Measurements from ENCODE around the gene ZBTB4.
A peak's percentile ranks its signal among the peaks of the same experiment; 100 is the strongest.

The ZBTB4 gene

DNA sequence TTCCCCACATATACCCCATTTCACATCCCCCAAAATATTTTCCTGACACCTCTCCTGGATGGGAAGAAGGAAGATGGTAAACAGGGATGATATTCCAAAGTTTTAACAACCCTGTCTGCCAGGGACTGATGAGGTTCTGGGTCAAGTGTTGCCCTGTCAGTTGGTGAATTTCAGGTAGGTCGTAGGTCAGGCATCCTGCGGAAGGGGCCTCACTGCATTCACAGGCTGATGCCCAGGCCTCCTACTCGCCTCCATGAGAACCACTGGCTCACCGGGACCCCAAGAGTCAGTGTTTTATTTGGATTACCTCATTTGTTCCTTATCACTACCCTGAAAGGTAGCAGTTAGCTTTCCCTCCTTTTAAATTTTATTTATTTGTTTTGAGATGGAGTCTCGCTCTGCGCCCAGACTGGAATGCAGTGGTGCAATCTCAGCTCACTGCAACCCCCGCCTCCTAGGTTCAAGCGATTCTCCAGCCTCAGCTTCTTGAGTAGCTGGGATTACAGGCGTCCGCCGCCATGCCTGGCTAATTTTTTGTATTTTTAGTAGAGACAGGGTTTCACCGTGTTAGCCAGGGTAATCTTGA lies 10.5 kb downstream of the ZBTB4 start:
- no peaks in the 10 kb centered on the region for H3K27me3 ChIP-seq (ENCODE audit: insufficient read depth, insufficient read length)
- no peak for DNase-seq (ENCODE audit: low read depth, low spot score)
- H3K4me3 ChIP-seq (ENCODE audit: insufficient read length, low read depth): no peak overlapping the region
- TF ChIP-seq SUZ12 (IDR thresholded peaks at IDR 0.05; ENCODE audit: extremely low read depth, insufficient read depth, insufficient read length) (no peak), ZNF274 (IDR thresholded peaks at IDR 0.05; ENCODE audit: low read depth, low read length) (no peak), YY1 (IDR thresholded peaks at IDR 0.05; ENCODE audit: insufficient read depth, insufficient read length) (no peak)
- H3K4me1 ChIP-seq (ENCODE audit: insufficient read depth, insufficient read length): peaks cover 3% of the 10 kb centered on the region
- H3K9ac ChIP-seq (ENCODE audit: insufficient read length, low read depth): no peak overlapping the region
- no peaks in the 10 kb centered on the region for H3K9me3 ChIP-seq (ENCODE audit: insufficient read depth, low read length)
- peaks cover 15% of the 10 kb centered on the region for H3K36me3 ChIP-seq (ENCODE audit: insufficient read depth, insufficient read length, low read length)

DNA sequence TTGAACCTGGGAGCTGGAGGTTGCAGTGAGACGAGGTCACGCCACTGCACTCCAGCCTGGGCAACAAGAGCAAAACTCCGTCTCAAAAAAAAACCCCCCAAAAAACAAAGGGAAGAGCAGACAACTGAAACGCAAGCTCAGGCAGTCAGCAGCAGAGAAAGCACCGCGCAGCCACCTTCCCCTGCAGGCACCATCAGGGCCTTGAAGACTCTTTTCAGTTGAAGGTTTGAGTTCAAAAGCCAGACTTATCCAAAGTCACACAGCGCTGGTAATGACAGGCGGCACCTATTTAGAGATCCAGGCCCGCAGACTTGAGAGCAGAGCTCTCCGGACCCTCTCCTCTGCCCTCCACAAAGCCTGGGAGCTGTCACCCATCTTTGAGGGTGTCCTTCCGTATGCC lies 11.1 kb downstream of the ZBTB4 start:
- Histone ChIP-seq H3K36me3 (ENCODE audit: insufficient read depth, insufficient read length, low read length) (peaks cover 19% of the 10 kb centered on the region), H3K27me3 (ENCODE audit: insufficient read depth, insufficient read length) (no peaks in the 10 kb centered on the region), H3K9me3 (ENCODE audit: insufficient read depth, low read length) (no peaks in the 10 kb centered on the region), H3K4me1 (ENCODE audit: insufficient read depth, insufficient read length) (peaks cover 3% of the 10 kb centered on the region), H3K9ac (ENCODE audit: insufficient read length, low read depth) (no peak overlapping the region), H3K4me3 (ENCODE audit: insufficient read length, low read depth) (no peak overlapping the region)
- DNase-seq (ENCODE audit: low read depth, low spot score): no peak
- no peak for TF ChIP-seq SUZ12 (IDR thresholded peaks at IDR 0.05; ENCODE audit: extremely low read depth, insufficient read depth, insufficient read length)

DNA sequence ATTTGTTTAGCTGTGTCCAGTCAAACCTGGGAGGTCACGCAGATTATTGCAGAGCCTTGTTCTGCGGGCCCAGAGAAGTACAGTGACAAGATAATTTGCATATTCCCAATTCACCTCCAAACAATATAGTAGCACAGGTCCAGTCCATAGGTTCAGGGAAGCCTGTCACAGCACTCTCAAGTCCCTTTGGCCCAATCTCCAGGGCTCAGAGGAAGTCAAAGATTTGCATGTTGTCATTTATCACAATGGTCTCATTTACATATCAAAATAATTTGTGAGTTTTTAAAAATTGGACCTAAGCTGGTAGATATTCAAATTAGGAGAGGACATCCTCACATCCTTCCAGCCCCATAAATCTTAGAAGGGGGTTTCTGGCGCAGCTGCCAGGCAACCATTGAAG lies 11.9 kb downstream of the ZBTB4 start:
- TF ChIP-seq ZNF274 (IDR thresholded peaks at IDR 0.05; ENCODE audit: low read depth, low read length): no peak
- no peaks in the 10 kb centered on the region for H3K9me3 ChIP-seq (ENCODE audit: insufficient read depth, low read length)
- H3K4me1 ChIP-seq (ENCODE audit: insufficient read depth, insufficient read length): peaks cover 3% of the 10 kb centered on the region
- no peak overlapping the region for H3K4me3 ChIP-seq (ENCODE audit: insufficient read length, low read depth)
- no peak overlapping the region for H3K9ac ChIP-seq (ENCODE audit: insufficient read length, low read depth)
- H3K36me3 ChIP-seq (ENCODE audit: insufficient read depth, insufficient read length, low read length): peaks cover 27% of the 10 kb centered on the region
- DNase-seq (ENCODE audit: low read depth, low spot score): no peak
- H3K27me3 ChIP-seq (ENCODE audit: insufficient read depth, insufficient read length): no peaks in the 10 kb centered on the region

DNA sequence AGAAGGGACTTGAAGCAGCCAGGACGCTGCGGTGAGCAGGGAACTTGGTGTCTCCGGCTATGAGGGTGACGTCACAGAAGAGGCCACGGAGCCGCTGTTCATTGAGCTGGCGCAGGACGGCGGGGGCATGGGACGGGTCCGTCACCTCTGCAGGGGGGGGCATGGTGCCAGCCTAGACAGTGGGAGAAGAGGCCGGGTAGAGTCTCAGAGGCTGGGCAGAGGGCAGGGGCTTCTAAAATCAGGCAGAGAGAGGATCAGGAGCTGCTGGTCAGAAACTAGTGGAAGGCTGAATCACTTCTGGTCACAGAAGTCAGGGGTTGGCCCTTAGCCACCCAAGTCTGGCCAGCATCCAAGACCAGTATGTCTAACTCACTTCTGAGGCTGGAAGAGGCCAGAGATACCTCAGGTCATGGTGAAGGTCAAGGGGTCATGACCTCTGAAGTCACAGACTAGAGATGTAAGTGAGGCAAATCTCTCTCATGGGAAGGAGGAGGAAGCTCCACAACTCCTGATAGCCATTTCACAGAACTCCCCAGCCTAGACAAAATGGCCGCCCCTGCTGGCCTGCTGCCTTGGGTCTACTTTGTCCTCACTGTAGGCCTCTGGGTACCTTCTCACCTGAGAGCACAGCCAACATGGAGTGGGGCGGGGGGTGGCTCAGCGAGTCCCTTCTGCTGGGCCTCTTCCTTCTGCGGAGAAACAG lies 12.6 kb downstream of the ZBTB4 start:
- Histone ChIP-seq H3K9me3 (ENCODE audit: insufficient read depth, low read length) (no peaks in the 10 kb centered on the region), H3K9ac (ENCODE audit: insufficient read length, low read depth) (no peak overlapping the region), H3K4me3 (ENCODE audit: insufficient read length, low read depth) (no peak overlapping the region), H3K4me1 (ENCODE audit: insufficient read depth, insufficient read length) (peaks cover 5% of the 10 kb centered on the region), H3K27me3 (ENCODE audit: insufficient read depth, insufficient read length) (no peaks in the 10 kb centered on the region), H3K36me3 (ENCODE audit: insufficient read depth, insufficient read length, low read length) (peaks cover 29% of the 10 kb centered on the region)
- no peak for DNase-seq (ENCODE audit: low read depth, low spot score)
- TF ChIP-seq SUZ12 (IDR thresholded peaks at IDR 0.05; ENCODE audit: extremely low read depth, insufficient read depth, insufficient read length): no peak
- peak; percentile 7 for TF ChIP-seq YY1 (IDR thresholded peaks at IDR 0.05; ENCODE audit: insufficient read depth, insufficient read length)
- no peak for TF ChIP-seq ZNF274 (IDR thresholded peaks at IDR 0.05; ENCODE audit: low read depth, low read length)

DNA sequence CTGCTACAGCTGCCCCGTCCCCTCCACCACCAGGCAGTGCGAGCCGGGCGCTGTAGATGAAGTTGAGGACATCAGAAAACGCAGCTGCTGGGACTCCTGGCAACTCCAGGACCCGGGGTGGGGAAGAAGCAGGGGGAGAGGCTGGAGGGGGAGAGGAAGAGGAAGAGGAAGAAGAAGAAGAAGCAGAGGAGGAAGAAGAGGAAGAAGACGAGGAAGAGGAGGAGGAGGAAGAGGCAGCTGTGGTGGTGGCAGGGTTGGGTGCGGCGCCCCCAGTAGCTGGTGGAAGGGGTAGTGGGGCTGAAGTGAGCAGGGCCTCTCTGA lies 13.2 kb downstream of the ZBTB4 start:
- no peaks in the 10 kb centered on the region for H3K9me3 ChIP-seq (ENCODE audit: insufficient read depth, low read length)
- H3K4me1 ChIP-seq (ENCODE audit: insufficient read depth, insufficient read length): peaks cover 10% of the 10 kb centered on the region
- TF ChIP-seq SUZ12 (IDR thresholded peaks at IDR 0.05; ENCODE audit: extremely low read depth, insufficient read depth, insufficient read length) (no peak), YY1 (IDR thresholded peaks at IDR 0.05; ENCODE audit: insufficient read depth, insufficient read length) (no peak), ZNF274 (IDR thresholded peaks at IDR 0.05; ENCODE audit: low read depth, low read length) (no peak)
- H3K36me3 ChIP-seq (ENCODE audit: insufficient read depth, insufficient read length, low read length): peaks cover 30% of the 10 kb centered on the region
- no peak overlapping the region for H3K9ac ChIP-seq (ENCODE audit: insufficient read length, low read depth)
- no peaks in the 10 kb centered on the region for H3K27me3 ChIP-seq (ENCODE audit: insufficient read depth, insufficient read length)
- DNase-seq (ENCODE audit: low read depth, low spot score): no peak
- H3K4me3 ChIP-seq (ENCODE audit: insufficient read length, low read depth): no peak overlapping the region

DNA sequence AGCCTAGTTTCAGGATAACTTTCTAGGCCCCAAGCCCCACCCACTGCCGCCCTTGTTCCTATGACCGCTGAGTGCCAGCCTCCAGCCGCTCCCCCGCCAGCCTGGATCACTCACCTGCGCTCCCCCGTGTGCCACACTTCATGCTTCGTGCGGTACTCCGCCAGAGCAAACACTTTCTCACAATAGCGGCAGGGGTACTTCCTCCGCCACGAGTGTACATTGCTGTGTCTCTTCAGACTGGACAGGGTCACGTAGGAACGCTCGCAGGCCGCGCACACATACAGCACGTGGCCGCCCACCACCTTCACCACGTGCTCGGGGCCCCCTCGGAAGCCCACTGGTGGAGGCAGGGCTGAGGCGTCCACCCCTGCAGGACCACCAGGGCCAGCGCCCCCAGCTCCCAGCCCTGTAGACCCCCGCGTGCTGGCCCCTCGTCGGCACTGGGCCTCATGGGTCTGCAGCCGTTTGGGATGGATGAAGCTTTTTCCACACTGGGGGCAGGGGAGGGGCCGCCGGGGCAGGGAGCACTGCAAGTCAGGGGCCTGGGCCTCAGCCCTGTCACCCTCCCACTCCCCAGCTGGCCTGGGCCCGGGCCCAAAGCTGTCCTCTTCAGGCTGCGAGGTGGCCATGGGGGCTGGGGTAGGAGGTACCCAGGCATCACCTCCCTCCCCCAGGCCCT lies 13.7 kb downstream of the ZBTB4 start:
- Histone ChIP-seq H3K4me3 (ENCODE audit: insufficient read length, low read depth) (no peak overlapping the region), H3K27me3 (ENCODE audit: insufficient read depth, insufficient read length) (no peaks in the 10 kb centered on the region), H3K9me3 (ENCODE audit: insufficient read depth, low read length) (no peaks in the 10 kb centered on the region), H3K4me1 (ENCODE audit: insufficient read depth, insufficient read length) (peaks cover 10% of the 10 kb centered on the region), H3K9ac (ENCODE audit: insufficient read length, low read depth) (no peak overlapping the region), H3K36me3 (ENCODE audit: insufficient read depth, insufficient read length, low read length) (peaks cover 30% of the 10 kb centered on the region)
- TF ChIP-seq ZNF274 (IDR thresholded peaks at IDR 0.05; ENCODE audit: low read depth, low read length): no peak
- TF ChIP-seq SUZ12 (IDR thresholded peaks at IDR 0.05; ENCODE audit: extremely low read depth, insufficient read depth, insufficient read length): no peak
- TF ChIP-seq YY1 (IDR thresholded peaks at IDR 0.05; ENCODE audit: insufficient read depth, insufficient read length): no peak
- DNase-seq (ENCODE audit: low read depth, low spot score): no peak

DNA sequence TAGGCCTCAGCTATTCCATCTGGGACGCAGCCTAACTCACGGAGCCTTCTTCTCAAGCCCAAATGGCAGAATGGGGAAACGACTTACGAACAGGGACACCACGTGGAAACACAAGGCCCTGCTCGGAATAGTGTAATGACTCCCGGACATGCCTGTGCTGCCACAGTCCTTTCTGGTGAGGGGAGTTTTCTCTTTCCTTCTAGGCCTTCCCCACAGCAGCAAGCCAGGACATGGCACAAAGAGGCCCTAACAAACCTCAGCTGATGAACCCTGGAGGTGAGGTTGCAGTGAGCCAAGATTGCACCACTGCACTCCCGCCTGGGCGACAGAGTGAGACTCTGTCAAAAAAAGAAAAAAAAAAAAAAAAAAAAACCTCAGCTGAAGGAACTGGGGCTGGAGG lies 15.3 kb downstream of the ZBTB4 start:
- peaks cover 30% of the 10 kb centered on the region for H3K36me3 ChIP-seq (ENCODE audit: insufficient read depth, insufficient read length, low read length)
- DNase-seq (ENCODE audit: low read depth, low spot score): no peak
- no peak overlapping the region for H3K4me3 ChIP-seq (ENCODE audit: insufficient read length, low read depth)
- H3K4me1 ChIP-seq (ENCODE audit: insufficient read depth, insufficient read length): peaks cover 10% of the 10 kb centered on the region
- no peaks in the 10 kb centered on the region for H3K27me3 ChIP-seq (ENCODE audit: insufficient read depth, insufficient read length)
- H3K9ac ChIP-seq (ENCODE audit: insufficient read length, low read depth): no peak overlapping the region
- TF ChIP-seq SUZ12 (IDR thresholded peaks at IDR 0.05; ENCODE audit: extremely low read depth, insufficient read depth, insufficient read length): no peak
- TF ChIP-seq ZNF274 (IDR thresholded peaks at IDR 0.05; ENCODE audit: low read depth, low read length): no peak
- TF ChIP-seq YY1 (IDR thresholded peaks at IDR 0.05; ENCODE audit: insufficient read depth, insufficient read length): no peak
- H3K9me3 ChIP-seq (ENCODE audit: insufficient read depth, low read length): no peaks in the 10 kb centered on the region
